Limb (tissue), 2 donors: ENCODE data around the gene UGT1A4.

Experiments
- DNase-seq, 2 donors: peaks; one replicate each; pipeline ENCODE4 v3.0.0-alpha.2; 2016; ENCODE audit errors: extremely low spot score in 2 of 2

UGT1A4 gene

DNA sequence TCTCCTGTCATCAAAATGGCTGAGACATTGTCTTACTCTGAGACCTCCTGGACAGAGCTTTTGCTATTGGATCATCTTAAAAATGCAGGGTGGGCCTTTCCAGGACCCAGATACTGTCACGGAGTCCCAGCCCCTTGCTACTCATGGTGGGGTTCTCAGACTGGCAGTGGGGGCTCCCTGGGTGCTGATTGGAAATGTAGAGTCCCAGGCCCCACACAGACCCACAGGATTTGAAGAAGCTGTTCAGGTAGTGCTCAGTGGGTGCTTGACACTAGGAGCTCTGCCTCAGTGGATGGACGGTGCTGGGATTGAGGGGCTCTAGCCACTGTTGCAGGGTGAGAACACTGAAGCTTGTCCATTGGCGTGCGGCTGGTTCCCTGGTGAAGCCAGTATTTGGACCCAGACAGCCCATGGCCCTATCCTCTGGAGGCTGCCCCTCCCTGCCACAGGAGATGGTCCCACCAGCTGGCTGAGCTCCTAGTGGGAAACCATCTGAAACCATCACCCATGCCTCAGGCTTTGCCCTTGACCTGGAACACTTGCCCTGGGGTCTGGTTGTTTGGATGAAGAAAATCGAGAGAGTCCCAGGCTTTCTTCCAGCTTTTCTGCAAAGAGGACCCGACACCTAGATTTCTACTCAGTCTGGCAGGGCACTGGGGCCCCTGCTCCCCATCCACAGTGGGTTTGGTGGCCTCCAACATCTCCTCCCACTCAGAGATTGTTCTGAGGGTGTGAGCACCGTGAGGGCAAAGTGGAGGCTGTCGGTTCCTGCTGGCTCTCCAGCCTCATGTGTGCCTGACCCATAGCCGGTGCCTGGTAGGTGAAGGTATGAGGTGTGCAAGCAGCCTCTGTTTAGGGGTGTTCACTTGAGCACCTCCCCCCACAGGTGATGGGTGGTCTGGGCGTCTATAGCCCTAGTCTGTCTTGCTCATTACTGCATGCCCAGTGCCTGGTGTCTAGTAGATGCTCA lies 89.7 kb downstream of the UGT1A4 start:
- DNase-seq, result no peak

DNA sequence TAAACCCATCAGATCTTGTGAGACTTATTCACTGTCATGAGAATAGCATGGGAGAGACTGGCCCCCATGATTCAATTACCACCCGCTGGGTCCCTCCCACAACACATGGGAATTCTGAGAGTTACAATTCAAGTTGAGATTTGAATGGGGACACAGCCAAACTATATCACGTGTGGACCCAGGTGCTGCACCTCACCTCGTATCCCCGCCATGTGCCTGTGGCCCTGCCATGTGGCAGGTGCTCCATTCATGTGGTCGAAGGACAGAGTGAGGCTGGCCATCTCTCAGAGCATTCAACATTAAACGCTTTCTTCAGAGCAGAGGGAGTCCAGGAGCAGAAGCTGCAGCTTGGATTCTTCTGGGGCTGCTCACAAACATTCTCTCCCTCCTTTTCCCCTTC lies 91.8 kb downstream of the UGT1A4 start:
- no peak for DNase-seq

DNA sequence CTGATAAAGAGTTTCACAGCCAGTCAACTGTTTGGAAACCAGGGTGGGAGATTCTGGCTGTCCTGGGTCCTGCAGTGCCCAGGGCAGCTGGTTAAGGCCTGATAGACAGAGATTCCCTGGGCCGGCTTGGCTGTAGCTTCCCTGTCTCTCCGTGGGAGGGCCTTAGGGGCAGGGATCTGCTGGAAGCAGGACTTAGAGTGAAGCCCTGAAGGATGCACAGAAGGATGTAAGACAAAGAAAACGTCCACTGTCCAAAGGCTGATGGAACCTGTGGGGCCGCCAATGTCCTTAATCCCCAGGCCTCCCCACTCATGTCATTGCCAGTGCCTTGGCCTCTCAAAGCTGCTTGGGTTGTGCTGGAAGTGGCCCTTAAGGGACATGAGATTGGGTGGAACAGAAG lies 92.6 kb downstream of the UGT1A4 start:
- peak in 1 of 2 donors; percentile 3 for DNase-seq

- peak in 1 of 2 donors; percentile 8 for DNase-seq
Observed at GRCh38 chr2:233811732-233812131, 93.2 kb downstream of the UGT1A4 start.

- peak in 1 of 2 donors; percentile 11 for DNase-seq
Observed at GRCh38 chr2:233813236-233814055, 94.9 kb downstream of the UGT1A4 start.

DNA sequence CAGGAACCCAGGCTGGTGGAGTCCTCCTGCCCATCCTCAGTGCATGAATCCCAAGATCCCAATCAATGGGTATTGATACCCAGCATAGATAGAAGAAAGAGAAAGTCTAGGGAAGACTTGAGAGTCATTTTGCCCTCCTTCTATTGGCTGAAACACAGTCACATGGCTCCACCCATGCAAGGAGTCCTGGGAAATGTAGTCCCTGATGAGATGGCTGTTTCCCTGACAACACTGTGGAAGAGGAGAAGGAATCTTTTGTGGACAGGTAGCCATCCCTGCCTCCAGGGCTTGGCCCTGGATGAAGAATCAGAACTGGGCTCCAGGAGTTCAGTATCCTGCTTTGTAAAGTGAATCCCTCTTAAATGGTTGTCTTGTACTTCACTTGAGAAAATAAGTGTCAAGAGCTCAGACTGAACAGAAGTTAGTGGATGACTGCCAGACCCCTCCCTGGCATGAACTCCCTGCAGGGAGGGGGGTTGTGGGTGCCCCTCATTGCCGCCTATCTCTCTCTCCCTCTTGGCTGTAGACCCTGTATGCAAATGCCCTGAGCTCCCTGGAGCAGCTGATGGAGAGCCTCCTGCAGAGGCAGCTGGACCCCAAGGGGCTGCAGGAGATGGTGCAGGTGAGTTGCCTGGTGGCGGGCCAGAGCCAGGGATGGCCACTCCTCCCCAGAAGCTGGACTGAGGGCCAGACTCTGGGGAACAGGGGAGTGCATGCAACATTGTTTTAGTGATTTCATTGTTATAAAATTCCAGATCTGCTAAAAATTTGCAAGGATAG lies 95.7 kb downstream of the UGT1A4 start:
- peak in 1 of 2 donors; percentile 12 for DNase-seq

DNA sequence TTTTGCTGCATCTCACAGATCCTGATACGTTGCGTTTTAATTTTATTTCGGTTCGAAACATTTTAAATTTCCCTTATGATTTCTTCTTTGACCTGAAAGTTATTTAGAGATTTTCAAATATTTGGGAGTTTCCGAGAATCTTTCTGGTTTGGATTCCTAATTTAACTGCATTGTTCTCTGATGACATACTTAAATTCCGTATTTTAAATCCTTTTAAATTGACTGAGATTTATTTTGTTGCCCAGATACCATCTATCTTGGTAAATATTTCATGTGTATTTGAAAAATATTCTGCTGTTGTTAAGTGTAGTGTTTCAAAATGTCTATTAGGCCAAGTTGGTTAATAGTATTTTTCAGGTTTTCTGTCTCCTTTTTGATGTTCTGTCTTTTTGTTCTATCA lies 97.3 kb downstream of the UGT1A4 start:
- no peak for DNase-seq

DNA sequence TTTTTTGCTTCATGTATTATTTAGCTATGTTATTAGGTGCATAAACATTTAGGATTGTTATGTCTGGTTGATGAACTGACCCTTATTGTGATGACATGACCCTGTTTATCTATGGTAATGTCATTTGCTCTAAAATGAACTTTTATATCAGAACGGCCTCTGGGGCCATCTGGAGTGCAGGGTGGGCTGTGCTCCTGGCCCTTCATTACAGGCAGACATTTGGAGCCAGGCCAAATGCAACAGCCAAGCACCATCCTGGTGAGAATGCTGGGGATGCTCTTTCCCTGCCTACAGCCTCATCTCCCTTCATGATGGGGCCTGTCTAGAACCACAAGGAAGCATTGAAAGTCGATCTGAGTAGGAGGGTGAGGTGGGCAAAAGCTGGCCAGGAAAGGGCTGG lies 97.8 kb downstream of the UGT1A4 start:
- peak in 1 of 2 donors; percentile 7 for DNase-seq

GRCh38 chr2:233816771-233817170 lies 98.2 kb downstream of the UGT1A4 start:
- peak in 1 of 2 donors; percentile 20 for DNase-seq

DNA sequence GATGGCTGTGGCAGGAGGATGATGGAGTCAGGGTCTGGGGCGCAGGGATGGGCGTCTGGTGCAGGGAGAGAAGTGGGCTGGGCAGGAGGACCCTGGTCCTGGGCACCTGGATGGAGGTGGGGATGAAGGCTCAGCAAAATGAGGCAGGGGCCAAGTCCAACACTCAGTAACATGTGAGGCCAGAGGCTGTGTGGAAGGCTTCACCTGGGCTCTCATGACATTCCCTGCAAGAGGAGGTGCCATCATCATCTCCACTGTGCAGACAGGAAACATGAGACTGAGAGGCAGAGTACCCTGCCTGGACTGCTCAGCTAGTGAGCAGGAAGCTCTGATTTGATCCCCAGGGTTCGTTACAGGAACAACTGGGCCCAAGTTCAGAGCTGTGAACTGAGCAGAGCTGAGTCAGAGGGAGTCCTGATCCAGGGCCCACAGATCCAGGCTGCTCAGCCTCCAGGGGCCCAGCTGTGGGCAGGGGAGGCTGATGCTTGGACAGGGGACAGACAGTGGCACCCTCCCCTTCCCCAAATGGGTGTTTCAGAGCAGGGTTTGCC lies 98.9 kb downstream of the UGT1A4 start:
- peak in 1 of 2 donors; percentile 17 for DNase-seq

DNA sequence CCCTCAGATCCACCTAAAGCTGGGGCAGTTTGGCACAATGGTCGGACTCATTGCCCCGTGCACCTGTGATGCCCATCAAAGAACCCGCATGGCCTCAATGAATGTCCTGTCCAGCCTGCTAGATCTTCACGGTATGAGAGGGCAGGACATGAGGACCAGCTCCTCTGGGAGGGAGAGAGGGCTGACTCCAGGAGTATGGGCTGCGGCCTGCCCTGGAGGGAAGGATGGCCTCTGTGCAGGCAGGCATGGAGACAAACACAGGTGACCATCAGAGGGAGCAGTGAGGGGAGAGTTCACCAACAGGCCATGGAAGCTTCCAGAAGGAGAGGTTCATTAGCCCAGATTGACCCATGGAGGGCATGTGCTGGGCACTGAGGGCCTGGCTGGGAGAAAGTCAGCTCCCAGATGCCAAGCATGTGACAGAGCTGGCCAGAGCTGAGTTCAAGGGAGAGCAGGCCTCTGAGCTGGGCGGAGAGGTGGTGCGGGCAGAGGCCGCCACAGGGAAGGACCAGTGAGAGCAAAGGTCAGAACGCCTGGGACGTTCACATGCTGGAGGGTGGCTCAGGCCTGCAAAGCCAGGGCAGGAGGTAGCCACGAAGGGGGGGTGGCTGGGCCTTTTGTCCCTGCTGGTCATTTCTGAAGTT lies 99.6 kb downstream of the UGT1A4 start:
- DNase-seq, result peak in 1 of 2 donors; percentile 11

DNA sequence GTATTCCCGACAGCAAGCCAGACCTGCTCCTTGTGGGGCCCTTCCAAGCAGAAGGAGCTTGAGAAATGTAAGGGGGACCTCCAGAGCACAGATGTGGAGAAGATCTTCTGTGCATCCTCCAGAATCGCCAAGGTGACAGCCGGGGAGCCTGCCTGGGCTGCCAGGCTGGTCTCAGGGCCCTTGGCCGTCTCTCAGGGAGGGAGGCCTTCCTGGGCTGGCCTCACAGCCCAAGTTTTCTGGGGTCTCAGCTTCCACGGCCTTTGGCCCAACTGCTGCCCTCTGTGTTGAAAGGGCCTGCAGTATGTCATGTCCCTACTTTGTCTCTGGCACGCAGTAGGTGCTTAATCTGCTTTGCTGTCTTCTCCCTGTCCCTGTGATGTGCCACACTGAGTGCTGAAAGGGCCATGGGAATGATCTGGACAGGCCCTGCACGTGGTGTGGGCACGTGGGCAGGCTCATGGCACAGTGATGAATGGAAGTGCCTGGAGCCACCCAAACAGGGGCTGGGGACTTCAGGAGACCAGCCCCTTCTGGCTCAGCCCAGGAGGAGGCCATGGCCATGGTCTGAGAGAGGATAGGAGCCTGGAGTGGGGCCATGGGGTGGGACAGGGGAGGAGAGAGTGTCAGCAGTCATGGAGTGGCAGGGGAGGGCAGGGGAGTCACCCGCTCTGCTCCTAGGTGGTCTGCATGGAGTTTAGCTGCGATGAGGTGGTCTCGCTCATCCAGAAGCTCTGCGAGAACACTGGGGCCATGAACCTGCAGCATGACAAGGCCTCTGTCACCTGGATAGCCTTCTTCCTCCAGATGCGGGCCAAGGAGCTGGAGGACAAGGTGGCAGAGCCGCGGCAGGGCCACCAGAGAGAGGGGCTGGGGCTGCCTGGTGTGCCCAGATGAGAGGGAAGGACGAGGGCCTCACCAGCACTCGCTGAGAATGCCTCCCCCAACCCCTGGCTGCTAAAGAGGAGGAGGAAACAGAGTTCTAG lies 100.4 kb downstream of the UGT1A4 start:
- DNase-seq, result peak in 1 of 2 donors; percentile 15

- peak in 1 of 2 donors; percentile 8 for DNase-seq
Observed at GRCh38 chr2:233819884-233820773, 101.6 kb downstream of the UGT1A4 start.

DNA sequence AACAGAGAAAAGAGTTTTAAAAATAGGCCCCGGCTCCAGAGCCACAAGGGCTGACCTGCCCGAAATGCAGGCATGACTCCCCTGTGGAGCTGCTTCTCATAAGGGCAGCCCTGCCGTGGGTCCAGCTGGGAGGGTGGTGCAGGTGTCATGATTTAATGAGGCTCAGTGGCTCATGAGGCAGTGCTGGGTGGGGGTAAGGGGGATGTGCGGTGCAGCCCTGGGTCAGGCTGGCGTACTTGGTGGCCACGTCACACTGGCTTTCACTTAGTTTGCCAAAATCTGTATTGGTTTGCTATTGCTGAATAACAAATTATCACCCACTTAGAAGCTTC lies 102.2 kb downstream of the UGT1A4 start:
- DNase-seq, result peak in 1 of 2 donors; percentile 4

DNA sequence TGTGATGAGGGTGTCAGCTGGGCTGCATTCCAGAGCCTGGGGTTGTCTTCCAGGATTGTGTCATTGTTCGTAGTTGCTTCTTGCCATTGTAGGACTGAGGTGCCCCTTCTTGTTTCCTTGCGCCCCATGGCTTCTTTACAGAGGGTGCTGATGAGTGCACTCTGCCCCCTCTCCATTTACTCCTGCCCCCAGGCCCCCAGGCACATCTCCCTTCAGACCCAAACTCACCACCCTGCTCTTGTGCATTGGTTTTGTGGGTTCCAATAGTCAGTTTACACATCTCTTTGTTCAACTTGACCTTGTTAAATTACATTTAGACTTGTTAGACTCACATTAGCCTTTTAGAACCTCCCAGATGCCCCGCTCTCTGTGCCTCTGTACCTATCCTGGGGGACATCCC lies 102.7 kb downstream of the UGT1A4 start:
- DNase-seq, result peak in 1 of 2 donors; percentile 5

DNA sequence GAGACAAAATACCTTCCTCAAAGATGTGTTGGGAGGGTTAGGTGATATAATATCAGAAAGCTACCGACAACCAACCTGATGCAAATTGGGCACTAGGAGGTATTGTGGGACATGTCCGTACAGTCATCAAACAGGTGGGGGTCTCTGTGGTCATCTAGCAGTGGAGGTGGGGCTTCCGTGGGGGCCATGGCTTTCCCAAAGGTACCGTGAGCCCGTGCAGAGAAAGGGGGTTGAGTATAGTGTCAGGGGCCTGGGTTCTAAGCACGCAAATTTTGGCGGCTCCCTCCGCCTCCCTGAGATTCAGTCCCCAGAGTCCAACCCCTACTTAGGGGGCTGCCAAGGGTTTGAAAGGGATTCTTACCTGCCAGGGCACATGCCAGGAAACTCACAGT lies 103.2 kb downstream of the UGT1A4 start:
- DNase-seq, result no peak

DNA sequence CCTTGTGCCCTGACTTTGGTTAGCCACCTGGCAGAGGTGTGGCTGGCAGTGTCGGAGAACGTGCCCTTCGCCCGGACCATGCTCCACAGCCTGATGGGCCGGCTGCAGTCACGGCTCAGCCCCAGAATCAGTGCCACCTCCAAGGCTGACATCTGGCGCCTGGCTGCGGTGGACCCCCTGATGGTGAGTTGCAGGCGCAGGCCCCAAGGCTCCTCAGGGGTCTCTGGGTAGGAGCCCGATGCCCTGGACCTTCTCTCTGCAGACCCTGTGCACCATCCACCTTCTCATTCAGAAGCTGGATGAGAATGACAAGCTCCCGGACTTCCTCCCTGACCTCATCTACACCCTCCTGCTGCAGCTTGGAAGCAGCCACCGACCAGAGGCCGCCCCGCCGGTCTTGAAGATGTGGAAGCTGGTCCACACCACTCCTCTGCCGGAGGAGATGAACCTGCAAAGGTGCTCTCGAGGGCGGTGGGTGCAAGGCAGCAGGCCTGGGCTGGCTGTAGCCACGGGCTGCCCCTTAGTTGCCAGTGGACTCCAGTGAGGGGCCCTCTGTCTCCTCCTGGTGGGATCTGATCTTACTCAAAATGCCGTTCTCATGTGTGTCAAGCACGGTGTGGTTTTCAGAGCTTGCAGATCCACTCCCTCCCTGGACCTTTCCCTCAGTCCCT lies 103.7 kb downstream of the UGT1A4 start:
- peak in 1 of 2 donors; percentile 14 for DNase-seq
